GM19025 (cell line): ENCODE data around the gene SLC40A1.

Experiments
- ATAC-seq: cut with Tn5 transposase; IDR thresholded peaks from one replicate; pipeline ENCODE4 v1.9.1; 2021; ENCODE audit warnings: mild to moderate bottlenecking, low read depth, moderate library complexity; ENCODE audit not compliant: unreplicated experiment

Gene SLC40A1

GRCh38 chr2:189544318-189545042 lies 36.1 kb downstream of the SLC40A1 start:
- no peak for ATAC-seq

GRCh38 chr2:189543367-189543766 lies 37.2 kb downstream of the SLC40A1 start:
- no peak for ATAC-seq

- no peak for ATAC-seq
Measured at GRCh38 chr2:189542145-189542882, 38.3 kb downstream of the SLC40A1 start.

GRCh38 chr2:189541591-189541990 lies 39.0 kb downstream of the SLC40A1 start:
- ATAC-seq, result no peak

- no peak for ATAC-seq
Measured at GRCh38 chr2:189540551-189540950, 40.0 kb downstream of the SLC40A1 start.

- ATAC-seq, result no peak
Measured at GRCh38 chr2:189538402-189538801, 42.2 kb downstream of the SLC40A1 start.

- ATAC-seq, result no peak
Measured at GRCh38 chr2:189536830-189537229, 43.8 kb downstream of the SLC40A1 start.

GRCh38 chr2:189534854-189535832 lies 45.4 kb downstream of the SLC40A1 start:
- ATAC-seq, result no peak

GRCh38 chr2:189533288-189534035 lies 47.1 kb downstream of the SLC40A1 start:
- no peak for ATAC-seq

GRCh38 chr2:189530965-189531637 lies 49.5 kb downstream of the SLC40A1 start:
- ATAC-seq, result no peak

GRCh38 chr2:189528617-189529016 lies 52.0 kb downstream of the SLC40A1 start:
- ATAC-seq, result no peak

GRCh38 chr2:189527812-189528592 lies 52.6 kb downstream of the SLC40A1 start:
- ATAC-seq, result no peak

GRCh38 chr2:189527041-189527750 lies 53.4 kb downstream of the SLC40A1 start:
- no peak for ATAC-seq

- no peak for ATAC-seq
Measured at GRCh38 chr2:189526241-189526640, 54.3 kb downstream of the SLC40A1 start.

GRCh38 chr2:189524746-189525145 lies 55.8 kb downstream of the SLC40A1 start:
- ATAC-seq, result no peak

GRCh38 chr2:189522435-189523151 lies 58.0 kb downstream of the SLC40A1 start:
- ATAC-seq, result no peak

GRCh38 chr2:189521699-189522434 lies 58.7 kb downstream of the SLC40A1 start:
- ATAC-seq, result no peak
